NCI-H748 (cell line): ENCODE results near the gene MROH2A.

Experiments used
- DNase-seq: peaks from one replicate; lab custom pipeline; 2025; ENCODE audit not compliant: unreplicated experiment; lab: John Stamatoyannopoulos, UW

Gene MROH2A

GRCh38 chr2:233799087-233799665, 21.0 kb downstream of the MROH2A start:
- DNase-seq: no peak

DNA sequence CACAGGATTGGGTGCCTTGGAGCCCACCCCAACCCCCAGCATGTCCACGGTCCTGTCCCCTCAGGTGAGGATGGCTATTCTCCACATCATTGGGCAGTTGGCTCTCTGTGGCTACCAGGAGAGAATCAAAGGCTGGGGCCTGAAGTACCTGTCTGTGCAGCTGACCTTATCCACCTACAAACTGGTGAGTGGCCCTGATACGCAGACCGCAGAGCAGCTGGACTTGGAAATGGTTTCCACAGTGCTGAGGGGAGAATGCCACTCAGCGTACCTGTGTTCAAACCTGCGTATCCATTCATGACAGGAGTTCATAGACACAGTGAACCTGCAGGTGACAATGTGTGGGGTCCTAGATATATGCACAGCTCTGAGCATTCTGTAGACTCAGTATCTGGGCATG, 21.6 kb downstream of the MROH2A start:
- no peak for DNase-seq

- DNase-seq: no peak
Observed at GRCh38 chr2:233800208-233800607, 22.1 kb downstream of the MROH2A start.

DNA sequence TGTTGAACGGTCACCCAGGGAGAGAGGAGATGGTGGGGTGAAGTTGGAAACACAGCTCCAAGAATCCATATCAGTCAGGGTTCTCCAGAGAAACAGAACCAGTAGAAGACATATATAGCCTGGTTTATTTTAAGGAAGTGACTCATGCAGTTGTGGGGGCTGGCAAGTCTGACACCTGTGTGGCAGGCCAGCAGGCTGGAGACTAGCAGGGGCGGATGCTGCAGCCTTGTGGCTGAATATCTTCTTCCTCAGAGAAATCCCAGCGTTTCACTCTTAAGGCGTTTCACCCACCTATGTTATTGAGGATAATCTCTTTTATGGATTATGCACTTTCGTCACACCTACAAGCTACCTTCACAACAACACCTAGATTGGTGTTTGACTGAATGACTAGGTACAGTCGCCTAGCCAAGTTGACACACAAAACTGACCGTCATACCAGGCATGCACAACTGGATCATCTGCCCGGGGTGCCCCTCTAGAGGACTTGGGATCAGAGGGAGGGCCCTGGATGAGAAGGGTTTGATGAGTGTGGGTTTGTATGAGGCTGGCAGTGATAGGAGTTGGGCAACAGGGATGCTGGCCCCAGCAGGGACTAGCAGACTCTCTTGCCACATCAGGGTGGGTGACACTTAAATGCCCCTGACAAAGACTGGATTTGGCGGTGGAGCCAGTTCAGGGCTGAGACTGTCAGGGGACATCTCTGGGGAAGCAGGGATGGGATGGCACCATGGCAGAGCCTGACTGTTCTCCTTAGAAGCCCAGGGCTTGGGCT, 23.4 kb downstream of the MROH2A start:
- no peak for DNase-seq

DNA sequence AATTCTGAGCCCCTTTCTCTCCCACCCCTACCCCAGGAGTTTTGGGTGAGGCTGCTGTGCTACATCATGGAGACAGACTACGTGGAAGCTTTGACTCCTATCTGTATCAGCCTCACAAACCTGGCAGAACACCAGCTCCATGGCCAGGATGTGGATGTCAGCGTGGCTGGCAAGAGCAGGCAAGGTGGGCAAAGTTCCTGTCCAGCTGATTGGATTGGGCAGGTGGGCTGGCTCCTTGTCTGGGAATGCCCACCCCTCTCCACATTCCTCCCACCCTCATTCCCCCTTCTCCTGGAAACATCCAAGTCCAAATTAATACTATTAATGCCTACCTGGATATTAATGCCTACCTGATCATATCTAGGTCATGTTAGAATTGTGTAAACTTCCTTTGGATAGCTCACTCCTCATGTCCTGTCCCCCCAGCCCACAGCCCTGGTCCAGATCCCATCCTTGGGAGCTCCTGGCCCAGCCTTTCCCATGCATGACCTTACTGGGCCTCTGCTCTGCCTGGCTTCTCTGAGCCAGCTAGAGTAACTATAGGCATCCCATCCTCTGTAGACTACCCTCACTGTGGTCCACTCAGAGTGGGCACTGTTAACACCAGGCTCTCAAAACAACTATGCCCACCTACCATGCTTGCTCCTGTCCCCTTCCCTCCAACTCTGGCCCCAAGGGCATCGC, 24.1 kb downstream of the MROH2A start:
- no peak for DNase-seq

DNA sequence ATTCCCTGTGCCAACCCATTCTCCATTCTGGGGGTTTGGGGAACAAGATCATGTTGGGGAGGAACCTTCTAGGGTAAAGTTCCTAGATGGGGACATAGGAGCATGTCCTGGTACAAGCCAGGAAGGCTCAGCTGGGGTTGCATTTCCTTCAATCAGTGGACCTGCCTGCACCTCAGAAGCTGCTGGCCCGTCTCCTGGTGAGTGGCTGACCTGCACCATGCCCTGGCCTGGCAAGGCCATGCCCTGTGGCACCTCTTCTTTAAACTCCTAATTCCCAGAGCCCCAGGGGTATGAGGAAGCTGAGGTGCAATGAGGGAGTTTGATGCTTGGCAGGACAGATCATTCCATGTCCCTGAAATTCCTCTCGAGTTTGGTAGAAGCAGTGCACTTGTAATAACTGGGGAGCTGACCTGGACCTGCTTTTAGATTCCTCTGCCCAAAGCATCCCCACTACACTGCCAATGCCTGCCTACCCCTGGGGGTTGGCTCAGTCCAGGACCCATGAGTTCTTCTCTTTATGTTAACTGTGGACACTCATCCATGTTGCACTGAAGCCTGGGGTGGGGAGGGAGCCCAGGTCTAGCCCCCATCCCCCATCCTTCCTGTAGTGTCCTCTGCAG, 25.3 kb downstream of the MROH2A start:
- DNase-seq: no peak

GRCh38 chr2:233803994-233804393, 25.9 kb downstream of the MROH2A start:
- no peak for DNase-seq

DNA sequence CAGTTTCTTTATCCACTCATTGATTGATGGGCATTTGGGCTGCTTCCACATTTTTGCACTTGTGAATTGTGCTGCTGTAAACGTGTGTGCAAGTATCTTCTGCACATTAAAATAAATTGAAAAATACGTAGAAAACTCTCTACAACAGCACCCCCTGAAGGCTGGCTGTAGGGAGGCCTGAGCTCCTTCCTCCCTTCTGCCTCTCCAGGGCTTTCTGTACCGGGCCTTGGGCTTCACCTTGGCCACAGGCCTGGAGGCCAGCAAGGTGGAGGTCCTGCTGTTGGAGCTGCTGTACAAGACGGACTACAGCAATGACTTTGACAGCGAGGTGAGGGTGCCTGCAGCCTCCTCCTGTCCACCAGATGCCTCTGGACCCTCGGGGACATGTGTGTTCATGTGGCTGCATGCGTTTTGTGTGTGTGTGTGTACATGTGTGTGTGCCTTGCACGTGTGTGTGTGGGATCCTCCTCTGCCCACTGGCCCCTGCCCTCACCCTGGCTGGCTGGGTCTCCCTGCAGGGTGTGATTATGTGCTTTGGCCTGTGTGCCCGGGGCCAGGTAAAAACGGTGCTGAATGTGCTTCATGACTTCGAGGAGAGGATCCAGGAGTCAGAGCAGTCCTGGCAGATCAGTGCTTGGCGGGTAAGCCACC, 29.2 kb downstream of the MROH2A start:
- no peak for DNase-seq

DNA sequence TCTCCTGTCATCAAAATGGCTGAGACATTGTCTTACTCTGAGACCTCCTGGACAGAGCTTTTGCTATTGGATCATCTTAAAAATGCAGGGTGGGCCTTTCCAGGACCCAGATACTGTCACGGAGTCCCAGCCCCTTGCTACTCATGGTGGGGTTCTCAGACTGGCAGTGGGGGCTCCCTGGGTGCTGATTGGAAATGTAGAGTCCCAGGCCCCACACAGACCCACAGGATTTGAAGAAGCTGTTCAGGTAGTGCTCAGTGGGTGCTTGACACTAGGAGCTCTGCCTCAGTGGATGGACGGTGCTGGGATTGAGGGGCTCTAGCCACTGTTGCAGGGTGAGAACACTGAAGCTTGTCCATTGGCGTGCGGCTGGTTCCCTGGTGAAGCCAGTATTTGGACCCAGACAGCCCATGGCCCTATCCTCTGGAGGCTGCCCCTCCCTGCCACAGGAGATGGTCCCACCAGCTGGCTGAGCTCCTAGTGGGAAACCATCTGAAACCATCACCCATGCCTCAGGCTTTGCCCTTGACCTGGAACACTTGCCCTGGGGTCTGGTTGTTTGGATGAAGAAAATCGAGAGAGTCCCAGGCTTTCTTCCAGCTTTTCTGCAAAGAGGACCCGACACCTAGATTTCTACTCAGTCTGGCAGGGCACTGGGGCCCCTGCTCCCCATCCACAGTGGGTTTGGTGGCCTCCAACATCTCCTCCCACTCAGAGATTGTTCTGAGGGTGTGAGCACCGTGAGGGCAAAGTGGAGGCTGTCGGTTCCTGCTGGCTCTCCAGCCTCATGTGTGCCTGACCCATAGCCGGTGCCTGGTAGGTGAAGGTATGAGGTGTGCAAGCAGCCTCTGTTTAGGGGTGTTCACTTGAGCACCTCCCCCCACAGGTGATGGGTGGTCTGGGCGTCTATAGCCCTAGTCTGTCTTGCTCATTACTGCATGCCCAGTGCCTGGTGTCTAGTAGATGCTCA, 30.1 kb downstream of the MROH2A start:
- DNase-seq: no peak

GRCh38 chr2:233810385-233810784, 32.3 kb downstream of the MROH2A start:
- DNase-seq: no peak

- no peak for DNase-seq
Observed at GRCh38 chr2:233811087-233811486, 33.0 kb downstream of the MROH2A start.

- DNase-seq: no peak
Observed at GRCh38 chr2:233811732-233812131, 33.6 kb downstream of the MROH2A start.

GRCh38 chr2:233813236-233814055, 35.3 kb downstream of the MROH2A start:
- no peak for DNase-seq

- DNase-seq: peak; percentile 15
Observed at GRCh38 chr2:233814056-233814835, 36.1 kb downstream of the MROH2A start.

- no peak for DNase-seq
Observed at GRCh38 chr2:233815861-233816260, 37.7 kb downstream of the MROH2A start.

DNA sequence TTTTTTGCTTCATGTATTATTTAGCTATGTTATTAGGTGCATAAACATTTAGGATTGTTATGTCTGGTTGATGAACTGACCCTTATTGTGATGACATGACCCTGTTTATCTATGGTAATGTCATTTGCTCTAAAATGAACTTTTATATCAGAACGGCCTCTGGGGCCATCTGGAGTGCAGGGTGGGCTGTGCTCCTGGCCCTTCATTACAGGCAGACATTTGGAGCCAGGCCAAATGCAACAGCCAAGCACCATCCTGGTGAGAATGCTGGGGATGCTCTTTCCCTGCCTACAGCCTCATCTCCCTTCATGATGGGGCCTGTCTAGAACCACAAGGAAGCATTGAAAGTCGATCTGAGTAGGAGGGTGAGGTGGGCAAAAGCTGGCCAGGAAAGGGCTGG, 38.2 kb downstream of the MROH2A start:
- DNase-seq: peak; percentile 41

- DNase-seq: no peak
Observed at GRCh38 chr2:233816771-233817170, 38.6 kb downstream of the MROH2A start.

GRCh38 chr2:233817361-233817911, 39.3 kb downstream of the MROH2A start:
- DNase-seq: no peak
